GM18502 (cell line): ENCODE results near the gene LCNL1.

Source experiments
- ATAC-seq: cut with Tn5 transposase; IDR thresholded peaks from one replicate; pipeline ENCODE4 v1.9.1; 2021; ENCODE audit warnings: mild to moderate bottlenecking; ENCODE audit not compliant: unreplicated experiment, poor library complexity

Gene LCNL1

GRCh38 chr9:136958473-136958872 lies 24.3 kb upstream of the LCNL1 start:
- ATAC-seq = no peak

- ATAC-seq = no peak
These were observed 23.6 kb upstream of the LCNL1 start for GRCh38 chr9:136958898-136959850.

- no peak for ATAC-seq
These were observed 22.4 kb upstream of the LCNL1 start for GRCh38 chr9:136960212-136960937.

- no peak for ATAC-seq
These were observed 21.9 kb upstream of the LCNL1 start for GRCh38 chr9:136960938-136961275.

GRCh38 chr9:136961279-136962065 lies 21.3 kb upstream of the LCNL1 start:
- no peak for ATAC-seq

GRCh38 chr9:136962163-136962562 lies 20.6 kb upstream of the LCNL1 start:
- no peak for ATAC-seq

GRCh38 chr9:136962701-136963248 lies 20.0 kb upstream of the LCNL1 start:
- no peak for ATAC-seq

GRCh38 chr9:136963341-136963740 lies 19.5 kb upstream of the LCNL1 start:
- ATAC-seq = no peak

GRCh38 chr9:136963751-136964150 lies 19.0 kb upstream of the LCNL1 start:
- no peak for ATAC-seq

- ATAC-seq = no peak
These were observed 18.6 kb upstream of the LCNL1 start for GRCh38 chr9:136964171-136964689.

- no peak for ATAC-seq
These were observed 17.9 kb upstream of the LCNL1 start for GRCh38 chr9:136964833-136965422.

- no peak for ATAC-seq
These were observed 16.9 kb upstream of the LCNL1 start for GRCh38 chr9:136965771-136966484.

- ATAC-seq = no peak
These were observed 14.3 kb upstream of the LCNL1 start for GRCh38 chr9:136968333-136969127.

GRCh38 chr9:136969150-136969549 lies 13.6 kb upstream of the LCNL1 start:
- no peak for ATAC-seq

- ATAC-seq = no peak
These were observed 13.0 kb upstream of the LCNL1 start for GRCh38 chr9:136969774-136970173.

- ATAC-seq = no peak
These were observed 12.4 kb upstream of the LCNL1 start for GRCh38 chr9:136970361-136970760.

GRCh38 chr9:136971746-136972145 lies 11.0 kb upstream of the LCNL1 start:
- ATAC-seq = no peak

- no peak for ATAC-seq
These were observed 10.5 kb upstream of the LCNL1 start for GRCh38 chr9:136972335-136972734.
